ENCODE results near the gene WDR77.

- no peak for TF ChIP-seq EZH2phosphoT487 (IDR thresholded peaks at IDR 0.05; ENCODE audit: borderline replicate concordance)
- TF ChIP-seq EZH2 (IDR thresholded peaks at IDR 0.05) = no peak
- no peak for TF ChIP-seq CTCF (IDR thresholded peaks at IDR 0.05 in 2 of 3, conservative IDR thresholded peaks at IDR 0.05 in 1 of 3; ENCODE audit: borderline replicate concordance in 1 of 3, insufficient read depth in 1 of 3, low read depth in 2 of 3, low read length in 2 of 3)
- no peak for TF ChIP-seq MAX (IDR thresholded peaks at IDR 0.05)
- no peak for TF ChIP-seq RAD21 (IDR thresholded peaks at IDR 0.05; ENCODE audit: low read depth)
- TF ChIP-seq ELF1 (IDR thresholded peaks at IDR 0.05; ENCODE audit: borderline replicate concordance, low read depth) = no peak
- TF ChIP-seq, protein P1, sequence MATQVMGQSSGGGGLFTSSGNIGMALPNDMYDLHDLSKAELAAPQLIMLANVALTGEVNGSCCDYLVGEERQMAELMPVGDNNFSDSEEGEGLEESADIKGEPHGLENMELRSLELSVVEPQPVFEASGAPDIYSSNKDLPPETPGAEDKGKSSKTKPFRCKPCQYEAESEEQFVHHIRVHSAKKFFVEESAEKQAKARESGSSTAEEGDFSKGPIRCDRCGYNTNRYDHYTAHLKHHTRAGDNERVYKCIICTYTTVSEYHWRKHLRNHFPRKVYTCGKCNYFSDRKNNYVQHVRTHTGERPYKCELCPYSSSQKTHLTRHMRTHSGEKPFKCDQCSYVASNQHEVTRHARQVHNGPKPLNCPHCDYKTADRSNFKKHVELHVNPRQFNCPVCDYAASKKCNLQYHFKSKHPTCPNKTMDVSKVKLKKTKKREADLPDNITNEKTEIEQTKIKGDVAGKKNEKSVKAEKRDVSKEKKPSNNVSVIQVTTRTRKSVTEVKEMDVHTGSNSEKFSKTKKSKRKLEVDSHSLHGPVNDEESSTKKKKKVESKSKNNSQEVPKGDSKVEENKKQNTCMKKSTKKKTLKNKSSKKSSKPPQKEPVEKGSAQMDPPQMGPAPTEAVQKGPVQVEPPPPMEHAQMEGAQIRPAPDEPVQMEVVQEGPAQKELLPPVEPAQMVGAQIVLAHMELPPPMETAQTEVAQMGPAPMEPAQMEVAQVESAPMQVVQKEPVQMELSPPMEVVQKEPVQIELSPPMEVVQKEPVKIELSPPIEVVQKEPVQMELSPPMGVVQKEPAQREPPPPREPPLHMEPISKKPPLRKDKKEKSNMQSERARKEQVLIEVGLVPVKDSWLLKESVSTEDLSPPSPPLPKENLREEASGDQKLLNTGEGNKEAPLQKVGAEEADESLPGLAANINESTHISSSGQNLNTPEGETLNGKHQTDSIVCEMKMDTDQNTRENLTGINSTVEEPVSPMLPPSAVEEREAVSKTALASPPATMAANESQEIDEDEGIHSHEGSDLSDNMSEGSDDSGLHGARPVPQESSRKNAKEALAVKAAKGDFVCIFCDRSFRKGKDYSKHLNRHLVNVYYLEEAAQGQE (IDR thresholded peaks at IDR 0.05; ENCODE audit: low read depth) = no peak
- no peak for TF ChIP-seq POLR2A (IDR thresholded peaks at IDR 0.05; ENCODE audit: borderline replicate concordance, extremely low read depth, insufficient read depth, insufficient read length)
- no peak for TF ChIP-seq ZFX (IDR thresholded peaks at IDR 0.05)
- no peak for TF ChIP-seq EGR1 (IDR thresholded peaks at IDR 0.05; ENCODE audit: low read depth)
- no peak for TF ChIP-seq SRF (IDR thresholded peaks at IDR 0.05; ENCODE audit: low read depth)
- TF ChIP-seq POLR2AphosphoS5 (IDR thresholded peaks at IDR 0.05; ENCODE audit: low read depth, low read length) = no peak
- TF ChIP-seq ATF3 (IDR thresholded peaks at IDR 0.05) = no peak
Observed at GRCh38 chr1:111407301-111407700, 41.8 kb downstream of the WDR77 start.
